ENCODE data around the gene SRI.
"Not testable (repeated sequence)": the region's sequence is repeated elsewhere in the genome, so short reads cannot be mapped to it uniquely, and the experiment has no call there.

SRI gene

GRCh38 chr7:88167721-88168120 is 52.1 kb downstream of the SRI start:
- Histone ChIP-seq H4K20me1 (ENCODE audit: insufficient read depth, low read length) (no peaks in the 10 kb centered on the region), H3K27ac (ENCODE audit: low read length) (no peak overlapping the region), H2AFZ (ENCODE audit: low read depth, low read length) (no peak overlapping the region), H3K4me3 (ENCODE audit: low read depth in 1 of 2, low read length in 2 of 2) (no peak overlapping the region), H3K27me3 (ENCODE audit: insufficient read depth, low read length, poor library complexity) (no peaks in the 10 kb centered on the region), H3K36me3 (ENCODE audit: insufficient read depth, low read length) (0 out of 2 replicates have a peak, but pooled peaks cover 4% of the 10 kb centered on the region), H3K79me2 (ENCODE audit: insufficient read depth, low read length) (no peaks in the 10 kb centered on the region), H3K4me2 (ENCODE audit: insufficient read depth, low read length) (no peak overlapping the region), H3K9me3 (ENCODE audit: insufficient read depth, low read length, severe bottlenecking) (no peaks in the 10 kb centered on the region), H3K9ac (ENCODE audit: low read depth, low read length) (no peak overlapping the region), H3K4me1 (ENCODE audit: insufficient read depth, low read length) (no peaks in the 10 kb centered on the region)
- ATAC-seq (ENCODE audit: insufficient read depth, low read depth): no peak
- TF ChIP-seq CTCF (IDR thresholded peaks at IDR 0.05; ENCODE audit: borderline replicate concordance, extremely low read depth, low read length, poor library complexity, severe bottlenecking): no peak
- TF ChIP-seq EZH2 (IDR thresholded peaks at IDR 0.05; ENCODE audit: borderline replicate concordance, low read depth, low read length, severe bottlenecking): no peak
- DNase-seq: no peak

GRCh38 chr7:88167223-88167622 is 52.6 kb downstream of the SRI start:
- Histone ChIP-seq H3K27ac (ENCODE audit: low read length) (no peak overlapping the region), H3K4me1 (ENCODE audit: insufficient read depth, low read length) (no peaks in the 10 kb centered on the region), H3K79me2 (ENCODE audit: insufficient read depth, low read length) (no peaks in the 10 kb centered on the region), H3K9ac (ENCODE audit: low read depth, low read length) (no peak overlapping the region), H4K20me1 (ENCODE audit: insufficient read depth, low read length) (no peaks in the 10 kb centered on the region), H3K9me3 (ENCODE audit: insufficient read depth, low read length, severe bottlenecking) (no peaks in the 10 kb centered on the region), H3K4me3 (ENCODE audit: low read depth in 1 of 2, low read length in 2 of 2) (no peak overlapping the region), H2AFZ (ENCODE audit: low read depth, low read length) (no peak overlapping the region), H3K27me3 (ENCODE audit: insufficient read depth, low read length, poor library complexity) (no peaks in the 10 kb centered on the region), H3K4me2 (ENCODE audit: insufficient read depth, low read length) (no peak overlapping the region), H3K36me3 (ENCODE audit: insufficient read depth, low read length) (0 out of 2 replicates have a peak, but pooled peaks cover 4% of the 10 kb centered on the region)
- no peak for DNase-seq
- TF ChIP-seq CTCF (IDR thresholded peaks at IDR 0.05; ENCODE audit: borderline replicate concordance, extremely low read depth, low read length, poor library complexity, severe bottlenecking) (no peak), EZH2 (IDR thresholded peaks at IDR 0.05; ENCODE audit: borderline replicate concordance, low read depth, low read length, severe bottlenecking) (no peak)
- no peak for ATAC-seq (ENCODE audit: insufficient read depth, low read depth)

GRCh38 chr7:88165697-88166096 is 54.1 kb downstream of the SRI start:
- no peaks in the 10 kb centered on the region for H3K79me2 ChIP-seq (ENCODE audit: insufficient read depth, low read length)
- no peaks in the 10 kb centered on the region for H3K27me3 ChIP-seq (ENCODE audit: insufficient read depth, low read length, poor library complexity)
- no peak overlapping the region for H3K4me2 ChIP-seq (ENCODE audit: insufficient read depth, low read length)
- ATAC-seq (ENCODE audit: insufficient read depth, low read depth) (no peak), DNase-seq (no peak)
- no peaks in the 10 kb centered on the region for H3K9me3 ChIP-seq (ENCODE audit: insufficient read depth, low read length, severe bottlenecking)
- no peak overlapping the region for H2AFZ ChIP-seq (ENCODE audit: low read depth, low read length)
- H3K36me3 ChIP-seq (ENCODE audit: insufficient read depth, low read length): 0 out of 2 replicates have a peak, but pooled peaks cover 4% of the 10 kb centered on the region
- H3K4me1 ChIP-seq (ENCODE audit: insufficient read depth, low read length): no peaks in the 10 kb centered on the region
- H3K9ac ChIP-seq (ENCODE audit: low read depth, low read length): no peak overlapping the region
- no peaks in the 10 kb centered on the region for H4K20me1 ChIP-seq (ENCODE audit: insufficient read depth, low read length)
- no peak overlapping the region for H3K27ac ChIP-seq (ENCODE audit: low read length)
- no peak overlapping the region for H3K4me3 ChIP-seq (ENCODE audit: low read depth in 1 of 2, low read length in 2 of 2)
- TF ChIP-seq EZH2 (IDR thresholded peaks at IDR 0.05; ENCODE audit: borderline replicate concordance, low read depth, low read length, severe bottlenecking): no peak

GRCh38 chr7:88159741-88160140 is 60.1 kb downstream of the SRI start:
- ATAC-seq (ENCODE audit: insufficient read depth, low read depth); H3K36me3 ChIP-seq (ENCODE audit: insufficient read depth, low read length); H3K9me3 ChIP-seq (ENCODE audit: insufficient read depth, low read length, severe bottlenecking); H4K20me1 ChIP-seq (ENCODE audit: insufficient read depth, low read length); H3K4me3 ChIP-seq (ENCODE audit: low read depth in 1 of 2, low read length in 2 of 2); H2AFZ ChIP-seq (ENCODE audit: low read depth, low read length); H3K27me3 ChIP-seq (ENCODE audit: insufficient read depth, low read length, poor library complexity); H3K9ac ChIP-seq (ENCODE audit: low read depth, low read length); H3K4me1 ChIP-seq (ENCODE audit: insufficient read depth, low read length); DNase-seq; H3K4me2 ChIP-seq (ENCODE audit: insufficient read depth, low read length); H3K79me2 ChIP-seq (ENCODE audit: insufficient read depth, low read length); H3K27ac ChIP-seq (ENCODE audit: low read length): not testable (repeated sequence)
